RCC 7860 (cell line): Measurements from ENCODE around the gene SMTNL1.

Source experiments
- DNase-seq: peaks from one replicate; pipeline ENCODE4 v3.0.0-alpha.2; 2015; ENCODE audit warnings: low spot score
- FAIRE-seq: peaks from 2 replicates; lab custom pipeline; 2012; peaks lifted over from hg19 to GRCh38; lab: Jason Lieb, UNC

Gene SMTNL1, protein sequence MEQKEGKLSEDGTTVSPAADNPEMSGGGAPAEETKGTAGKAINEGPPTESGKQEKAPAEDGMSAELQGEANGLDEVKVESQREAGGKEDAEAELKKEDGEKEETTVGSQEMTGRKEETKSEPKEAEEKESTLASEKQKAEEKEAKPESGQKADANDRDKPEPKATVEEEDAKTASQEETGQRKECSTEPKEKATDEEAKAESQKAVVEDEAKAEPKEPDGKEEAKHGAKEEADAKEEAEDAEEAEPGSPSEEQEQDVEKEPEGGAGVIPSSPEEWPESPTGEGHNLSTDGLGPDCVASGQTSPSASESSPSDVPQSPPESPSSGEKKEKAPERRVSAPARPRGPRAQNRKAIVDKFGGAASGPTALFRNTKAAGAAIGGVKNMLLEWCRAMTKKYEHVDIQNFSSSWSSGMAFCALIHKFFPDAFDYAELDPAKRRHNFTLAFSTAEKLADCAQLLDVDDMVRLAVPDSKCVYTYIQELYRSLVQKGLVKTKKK

GRCh38 chr11:57536947-57537619 is at the start of gene SMTNL1:
Gene SMTNL1 (plus strand): TSS chr11:57537595. CDS start chr11:57542643, 5,048 bp downstream.
- no peak for DNase-seq
- no peak for FAIRE-seq

- FAIRE-seq, result no peak
- no peak for DNase-seq
These were observed 49.3 kb upstream of the SMTNL1 start for GRCh38 chr11:57487920-57488659.

- FAIRE-seq (no peak), DNase-seq (no peak)
These were observed 46.7 kb upstream of the SMTNL1 start for GRCh38 chr11:57490456-57491248.

DNA sequence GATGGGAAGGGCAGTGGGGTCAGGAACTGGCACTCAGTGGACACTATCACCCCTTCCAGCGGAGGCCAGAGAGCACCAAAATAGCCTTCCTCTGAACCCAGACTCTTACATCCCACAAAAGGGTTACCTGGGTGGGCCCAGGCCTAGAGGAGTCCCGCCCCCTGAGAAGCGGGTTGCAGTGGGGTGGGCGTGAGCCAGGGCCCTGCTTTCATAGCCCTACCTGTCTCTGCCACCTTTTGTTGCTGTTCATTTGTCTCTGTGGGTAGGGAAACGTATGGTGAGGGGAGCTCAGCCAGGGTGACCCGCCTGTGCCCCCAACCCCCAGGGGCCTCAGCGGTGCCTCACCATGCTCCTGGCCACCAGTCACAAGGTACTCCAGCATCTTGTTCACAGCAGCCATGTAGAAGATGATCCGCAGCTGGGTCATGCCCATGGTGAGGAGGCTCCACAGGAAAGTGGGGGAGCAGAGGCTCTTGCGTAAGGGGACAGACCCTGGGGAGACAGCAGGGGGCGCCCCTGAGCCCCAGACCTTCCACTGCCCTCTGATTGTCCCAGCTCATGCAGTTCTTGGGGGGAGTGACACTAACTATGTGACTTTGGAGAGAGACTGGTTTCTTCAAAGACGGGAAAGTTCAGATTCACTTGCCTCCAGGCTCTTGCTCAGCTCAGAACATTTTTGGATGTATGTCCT is 45.9 kb upstream of the SMTNL1 start:
- FAIRE-seq, result no peak
- no peak for DNase-seq

DNA sequence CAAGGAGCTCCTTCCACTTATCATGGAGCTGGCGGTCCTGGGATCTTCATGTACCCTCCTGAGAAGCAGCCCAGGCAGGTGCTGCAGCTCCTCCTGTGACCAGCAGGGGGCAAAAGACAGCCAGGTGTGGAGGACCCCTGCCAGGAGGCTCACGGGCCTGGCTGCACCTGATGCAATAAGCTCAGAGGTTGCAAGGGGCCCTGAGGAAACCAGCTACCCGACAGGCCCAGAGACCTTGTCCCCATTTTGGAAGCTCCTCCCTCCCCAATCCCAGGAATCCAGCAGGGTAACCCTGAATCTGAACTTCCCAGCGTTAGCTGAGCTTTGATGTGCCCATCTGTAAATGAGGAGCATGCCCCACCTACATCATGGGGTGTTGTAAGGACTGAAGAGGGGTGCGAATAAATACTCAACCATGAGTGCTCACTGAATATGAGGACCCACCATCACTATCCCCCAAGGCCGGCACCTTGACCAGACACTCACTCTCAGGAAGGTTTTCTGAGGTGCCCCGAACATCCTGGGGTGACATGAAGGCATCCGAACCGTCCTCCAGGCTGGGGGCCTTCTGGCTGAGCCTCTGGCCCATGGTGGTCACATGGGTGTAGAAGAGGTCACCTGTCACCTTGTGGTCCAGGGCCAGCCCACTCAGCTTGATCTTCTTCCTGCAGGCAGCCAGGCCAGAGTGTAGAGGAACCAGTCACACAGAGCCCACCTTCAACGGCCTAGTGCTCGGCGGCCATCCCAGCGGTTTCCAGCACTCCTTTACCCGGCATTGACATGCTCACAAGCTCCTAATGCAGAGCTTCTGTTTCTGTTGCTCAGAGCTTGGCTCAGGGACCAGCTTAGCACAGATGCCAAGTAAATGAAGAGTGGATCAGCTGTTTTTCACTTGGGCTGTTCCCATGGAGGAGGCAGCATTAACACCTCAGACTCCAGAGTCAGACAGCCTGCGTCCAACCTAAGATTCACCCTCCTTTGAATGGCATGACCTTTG is 43.6 kb upstream of the SMTNL1 start:
- no peak for FAIRE-seq

GRCh38 chr11:57496109-57496820 is 41.1 kb upstream of the SMTNL1 start:
- FAIRE-seq, result no peak
- no peak for DNase-seq

More for the DNA sequence above, 43.6 kb upstream of the SMTNL1 start:
- peak; percentile 12 for DNase-seq

DNA sequence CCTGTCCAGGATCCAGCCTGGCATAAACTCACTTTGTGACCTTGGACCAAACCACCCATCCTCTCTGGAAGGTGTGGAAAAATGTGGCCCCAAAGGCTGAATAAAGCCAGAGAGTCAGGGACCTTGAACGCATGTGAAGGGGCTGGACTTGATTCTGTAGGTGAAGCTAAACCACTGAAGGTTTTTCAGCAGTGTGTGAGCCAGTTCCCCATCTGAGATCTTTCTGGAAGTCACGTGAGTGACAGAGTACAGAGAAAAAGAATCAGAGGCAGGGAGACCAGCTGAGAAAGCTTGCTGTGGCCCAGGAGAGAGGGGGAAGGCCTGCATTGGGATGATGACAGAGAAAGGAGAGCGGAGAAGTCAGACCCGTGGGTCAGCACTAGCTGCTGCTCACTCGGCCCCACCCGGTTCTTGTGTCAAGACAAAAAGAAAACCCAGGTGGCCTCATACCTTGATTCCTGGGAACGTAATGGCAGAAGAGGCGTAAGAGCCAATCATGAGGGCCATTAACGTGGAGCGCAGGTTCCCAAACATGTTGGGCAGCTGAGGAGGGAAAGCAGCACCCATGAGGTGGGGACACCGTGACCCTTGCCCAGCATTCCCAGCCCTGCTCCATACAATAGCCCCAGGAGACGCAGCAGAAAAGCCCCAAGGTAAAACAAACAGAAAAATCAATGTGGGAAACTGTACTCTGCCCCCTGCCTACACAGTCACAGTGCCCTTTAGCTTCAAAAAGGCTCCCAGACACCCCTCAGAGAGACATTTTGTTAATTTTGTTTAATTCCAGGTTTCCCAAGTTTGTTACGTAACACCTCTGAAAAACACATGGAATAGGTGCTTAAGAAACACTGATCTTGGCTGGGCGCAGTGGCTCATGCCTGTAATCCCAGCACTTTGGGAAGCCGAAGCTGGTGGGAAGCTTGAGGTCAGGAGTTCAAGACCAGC is 39.8 kb upstream of the SMTNL1 start:
- FAIRE-seq (no peak), DNase-seq (no peak)

- no peak for FAIRE-seq
- DNase-seq, result no peak
These were observed 38.9 kb upstream of the SMTNL1 start for GRCh38 chr11:57498540-57498939.

- no peak for DNase-seq
These were observed 37.9 kb upstream of the SMTNL1 start for GRCh38 chr11:57499413-57499982.

DNA sequence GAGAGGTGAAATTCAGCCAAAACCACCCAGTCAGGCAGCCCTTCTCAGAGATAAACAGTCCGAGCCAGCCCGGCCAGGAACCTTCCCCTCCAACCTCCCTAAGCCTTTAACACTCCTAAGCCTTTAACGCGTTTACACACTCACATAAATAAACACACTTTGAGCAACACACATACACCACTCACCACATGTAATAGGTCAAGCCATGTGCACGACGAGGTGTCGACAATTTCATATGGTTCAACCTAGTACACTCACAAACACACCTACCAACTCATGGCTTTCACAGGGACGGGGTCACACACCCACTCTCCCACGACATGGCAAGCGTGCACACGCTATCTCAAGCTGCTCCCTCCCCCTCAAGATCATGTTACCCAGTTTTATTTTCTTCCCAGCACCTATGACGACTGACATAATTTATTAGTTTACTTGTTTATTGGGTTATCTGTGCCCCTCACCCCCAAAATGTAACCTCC is 37.4 kb upstream of the SMTNL1 start:
- FAIRE-seq (no peak), DNase-seq (no peak)

More at GRCh38 chr11:57499413-57499982, 37.9 kb upstream of the SMTNL1 start:
- no peak for FAIRE-seq

GRCh38 chr11:57500515-57500914 is 36.9 kb upstream of the SMTNL1 start:
- FAIRE-seq, result no peak
- DNase-seq, result no peak

DNA sequence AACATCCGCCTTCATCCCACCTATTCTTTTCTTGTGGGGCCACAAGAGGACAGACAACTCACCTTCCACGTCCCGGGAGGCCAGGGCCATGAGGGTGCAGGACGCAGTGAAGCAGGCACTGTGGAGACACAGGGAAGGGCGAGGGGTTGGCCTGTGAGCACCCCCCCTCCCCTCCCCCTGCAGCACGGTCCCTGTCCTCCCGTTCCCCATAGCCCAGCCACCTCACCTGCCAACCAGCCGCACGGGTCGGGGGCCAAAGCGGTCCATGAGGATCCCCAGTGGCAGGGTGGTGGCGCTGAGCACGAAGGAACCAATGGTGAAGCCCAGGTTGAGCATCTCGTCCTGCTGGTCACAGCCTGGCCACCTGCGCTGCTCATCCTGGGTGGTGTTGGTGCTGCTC is 36.5 kb upstream of the SMTNL1 start:
- FAIRE-seq, result no peak

DNA sequence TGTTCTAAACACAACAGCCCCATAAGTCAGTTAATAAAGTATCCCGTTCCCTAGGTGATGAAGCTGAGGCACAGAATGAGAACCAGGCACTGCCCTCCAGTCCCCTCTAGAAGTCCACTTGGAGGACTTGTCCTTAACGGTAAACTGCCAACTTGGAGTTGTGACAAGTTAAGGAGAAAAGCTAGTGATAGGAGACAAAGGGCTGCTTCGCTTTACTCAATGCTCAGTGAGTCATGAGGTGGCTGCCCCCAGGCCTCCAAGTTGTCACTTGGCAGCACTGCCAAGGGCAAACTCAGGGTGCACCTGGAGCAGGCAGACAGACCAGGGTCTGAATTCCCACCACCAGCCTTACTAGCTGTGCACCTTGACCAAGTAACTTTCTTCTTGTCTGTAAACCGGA is 35.4 kb upstream of the SMTNL1 start:
- no peak for FAIRE-seq
- DNase-seq, result no peak

More for the DNA sequence above, 36.5 kb upstream of the SMTNL1 start:
- no peak for DNase-seq

- DNase-seq (no peak), FAIRE-seq (no peak)
These were observed 35.0 kb upstream of the SMTNL1 start for GRCh38 chr11:57502376-57502775.

- no peak for DNase-seq
- FAIRE-seq, result no peak
These were observed 34.5 kb upstream of the SMTNL1 start for GRCh38 chr11:57502870-57503269.

DNA sequence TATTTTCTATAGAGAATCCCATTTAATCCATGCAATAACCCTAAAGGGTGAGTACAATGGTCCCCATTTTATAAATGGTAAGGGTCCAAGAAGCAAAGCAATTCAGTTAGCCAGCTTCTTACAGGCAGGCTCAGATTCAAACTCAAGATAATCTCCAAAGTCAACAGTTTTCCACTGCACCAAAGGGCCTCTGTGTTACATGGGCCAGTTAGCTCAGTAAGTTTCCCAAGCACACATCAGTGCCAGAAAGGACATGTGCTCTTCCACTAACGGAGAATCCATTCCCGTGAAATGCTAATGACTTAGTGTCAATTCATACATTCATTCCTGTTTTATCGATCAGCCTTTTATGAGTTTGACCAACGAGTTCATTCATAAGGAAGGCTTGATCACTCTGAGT is 32.9 kb upstream of the SMTNL1 start:
- FAIRE-seq (no peak), DNase-seq (no peak)
